ENCODE results near the gene PACSIN1. TPM values are rescaled to one million over a fixed set of nuclear protein-coding genes. Genes with fewer than 3 reads are reported as not detected.

The PACSIN1 gene
- total and polyA plus RNA-seq, 4 donors = 0.03 to 0.17 (median 0.15) TPM

DNA sequence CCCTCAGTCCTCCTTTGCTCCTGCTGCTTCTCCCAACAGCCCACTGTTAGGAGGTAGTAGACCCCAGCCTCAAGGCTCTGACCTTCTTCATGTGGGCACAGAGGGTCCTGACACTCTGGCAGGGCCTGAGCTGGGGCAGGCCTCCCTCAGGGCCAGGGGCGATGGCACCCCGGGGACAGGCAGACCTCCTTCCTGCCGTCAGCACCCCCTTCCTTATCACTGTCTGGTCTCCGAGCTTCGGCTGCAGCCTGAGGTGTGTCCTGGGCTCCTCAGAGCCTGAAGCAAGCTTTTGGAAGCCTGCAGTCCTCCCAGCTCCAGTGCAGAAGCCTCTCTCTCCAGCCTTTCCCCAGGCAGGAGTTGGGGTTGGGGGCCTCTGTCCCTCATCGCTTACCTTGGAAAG is 68.3 kb downstream of the PACSIN1 start:
- no peaks in the 10 kb centered on the region for H3K27me3 ChIP-seq (ENCODE audit: control insufficient read depth in 4 of 4, insufficient read depth in 4 of 4, low read length in 3 of 4)
- peaks cover 5 to 13% (median 9%) of the 10 kb centered on the region in 4 donors for H3K4me1 ChIP-seq (ENCODE audit: control insufficient read depth in 4 of 4, insufficient read depth in 4 of 4, low read length in 3 of 4)
- no peak overlapping the region for H3K4me3 ChIP-seq (ENCODE audit: low read depth in 1 of 3, low read length in 3 of 3)
- H3K9me3 ChIP-seq (ENCODE audit: control insufficient read depth in 4 of 4, low read length in 3 of 4) = no peaks in the 10 kb centered on the region
- no peak overlapping the region for H3K27ac ChIP-seq (ENCODE audit: low read depth in 1 of 2, low read length in 2 of 2)
- no peak for TF ChIP-seq NR2F2 (IDR thresholded peaks at IDR 0.05)
- WGBS = 91% methylated on average over 6 of the region's 6 CpGs
- no peak overlapping the region for H3K9ac ChIP-seq (ENCODE audit: low read depth in 1 of 2, low read length in 2 of 2)
- H3K36me3 ChIP-seq (ENCODE audit: control insufficient read depth in 4 of 4, insufficient read depth in 3 of 4, low read depth in 1 of 4, low read length in 3 of 4) = no peaks in the 10 kb centered on the region
- no peak for DNase-seq (ENCODE audit: low spot score)

DNA sequence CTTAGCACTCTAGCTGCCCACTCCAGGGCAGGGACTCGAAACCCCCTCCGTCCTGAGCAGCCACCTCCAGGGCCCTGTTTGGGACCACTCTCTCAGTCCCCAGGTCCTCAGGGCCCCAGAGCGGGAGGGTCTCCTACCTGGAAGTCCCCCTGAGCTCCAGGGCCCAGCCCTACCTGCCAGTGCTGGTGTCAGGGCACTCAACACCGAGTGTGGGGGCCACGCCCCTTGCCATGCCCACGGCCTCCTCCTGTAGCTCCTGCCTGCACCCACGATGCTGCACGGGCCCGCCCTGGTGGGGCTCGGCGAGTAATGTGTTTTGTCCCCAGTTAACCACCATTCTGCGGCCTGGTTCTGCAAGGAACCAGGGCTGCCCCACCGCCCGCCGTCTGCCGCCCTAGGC is 68.8 kb downstream of the PACSIN1 start:
- Histone ChIP-seq H3K27me3 (ENCODE audit: control insufficient read depth in 4 of 4, insufficient read depth in 4 of 4, low read length in 3 of 4) (no peaks in the 10 kb centered on the region), H3K36me3 (ENCODE audit: control insufficient read depth in 4 of 4, insufficient read depth in 3 of 4, low read depth in 1 of 4, low read length in 3 of 4) (no peaks in the 10 kb centered on the region), H3K4me3 (ENCODE audit: low read depth in 1 of 3, low read length in 3 of 3) (no peak overlapping the region), H3K9ac (ENCODE audit: low read depth in 1 of 2, low read length in 2 of 2) (no peak overlapping the region), H3K4me1 (ENCODE audit: control insufficient read depth in 4 of 4, insufficient read depth in 4 of 4, low read length in 3 of 4) (peaks cover 5 to 9% (median 7%) of the 10 kb centered on the region in 4 donors), H3K9me3 (ENCODE audit: control insufficient read depth in 4 of 4, low read length in 3 of 4) (no peaks in the 10 kb centered on the region), H3K27ac (ENCODE audit: low read depth in 1 of 2, low read length in 2 of 2) (no peak overlapping the region)
- TF ChIP-seq YY1 (IDR thresholded peaks at IDR 0.05) (no peak), HNF4A (conservative IDR thresholded peaks at IDR 0.05) (no peak), SP1 (IDR thresholded peaks at IDR 0.05) (no peak), GABPA (IDR thresholded peaks at IDR 0.05 in 1 of 2, conservative IDR thresholded peaks at IDR 0.05 in 1 of 2) (no peak), FOXA1 (IDR thresholded peaks at IDR 0.05) (no peak), FOXA2 (IDR thresholded peaks at IDR 0.05) (no peak), JUND (IDR thresholded peaks at IDR 0.05) (no peak), RXRA (IDR thresholded peaks at IDR 0.05) (no peak), HNF4G (IDR thresholded peaks at IDR 0.05) (no peak), RAD21 (IDR thresholded peaks at IDR 0.05) (no peak), EGR1 (IDR thresholded peaks at IDR 0.05; ENCODE audit: low read depth in 2 of 2) (no peak), NR2F2 (IDR thresholded peaks at IDR 0.05) (no peak), TAF1 (conservative IDR thresholded peaks at IDR 0.05) (no peak)
- TF ChIP-seq, protein P1, sequence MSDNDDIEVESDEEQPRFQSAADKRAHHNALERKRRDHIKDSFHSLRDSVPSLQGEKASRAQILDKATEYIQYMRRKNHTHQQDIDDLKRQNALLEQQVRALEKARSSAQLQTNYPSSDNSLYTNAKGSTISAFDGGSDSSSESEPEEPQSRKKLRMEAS (IDR thresholded peaks at IDR 0.05) = no peak
- TF ChIP-seq, protein P2, sequence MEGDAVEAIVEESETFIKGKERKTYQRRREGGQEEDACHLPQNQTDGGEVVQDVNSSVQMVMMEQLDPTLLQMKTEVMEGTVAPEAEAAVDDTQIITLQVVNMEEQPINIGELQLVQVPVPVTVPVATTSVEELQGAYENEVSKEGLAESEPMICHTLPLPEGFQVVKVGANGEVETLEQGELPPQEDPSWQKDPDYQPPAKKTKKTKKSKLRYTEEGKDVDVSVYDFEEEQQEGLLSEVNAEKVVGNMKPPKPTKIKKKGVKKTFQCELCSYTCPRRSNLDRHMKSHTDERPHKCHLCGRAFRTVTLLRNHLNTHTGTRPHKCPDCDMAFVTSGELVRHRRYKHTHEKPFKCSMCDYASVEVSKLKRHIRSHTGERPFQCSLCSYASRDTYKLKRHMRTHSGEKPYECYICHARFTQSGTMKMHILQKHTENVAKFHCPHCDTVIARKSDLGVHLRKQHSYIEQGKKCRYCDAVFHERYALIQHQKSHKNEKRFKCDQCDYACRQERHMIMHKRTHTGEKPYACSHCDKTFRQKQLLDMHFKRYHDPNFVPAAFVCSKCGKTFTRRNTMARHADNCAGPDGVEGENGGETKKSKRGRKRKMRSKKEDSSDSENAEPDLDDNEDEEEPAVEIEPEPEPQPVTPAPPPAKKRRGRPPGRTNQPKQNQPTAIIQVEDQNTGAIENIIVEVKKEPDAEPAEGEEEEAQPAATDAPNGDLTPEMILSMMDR (IDR thresholded peaks at IDR 0.05; ENCODE audit: low read depth, low read length, missing input control) = no peak
- TF ChIP-seq, protein P3, sequence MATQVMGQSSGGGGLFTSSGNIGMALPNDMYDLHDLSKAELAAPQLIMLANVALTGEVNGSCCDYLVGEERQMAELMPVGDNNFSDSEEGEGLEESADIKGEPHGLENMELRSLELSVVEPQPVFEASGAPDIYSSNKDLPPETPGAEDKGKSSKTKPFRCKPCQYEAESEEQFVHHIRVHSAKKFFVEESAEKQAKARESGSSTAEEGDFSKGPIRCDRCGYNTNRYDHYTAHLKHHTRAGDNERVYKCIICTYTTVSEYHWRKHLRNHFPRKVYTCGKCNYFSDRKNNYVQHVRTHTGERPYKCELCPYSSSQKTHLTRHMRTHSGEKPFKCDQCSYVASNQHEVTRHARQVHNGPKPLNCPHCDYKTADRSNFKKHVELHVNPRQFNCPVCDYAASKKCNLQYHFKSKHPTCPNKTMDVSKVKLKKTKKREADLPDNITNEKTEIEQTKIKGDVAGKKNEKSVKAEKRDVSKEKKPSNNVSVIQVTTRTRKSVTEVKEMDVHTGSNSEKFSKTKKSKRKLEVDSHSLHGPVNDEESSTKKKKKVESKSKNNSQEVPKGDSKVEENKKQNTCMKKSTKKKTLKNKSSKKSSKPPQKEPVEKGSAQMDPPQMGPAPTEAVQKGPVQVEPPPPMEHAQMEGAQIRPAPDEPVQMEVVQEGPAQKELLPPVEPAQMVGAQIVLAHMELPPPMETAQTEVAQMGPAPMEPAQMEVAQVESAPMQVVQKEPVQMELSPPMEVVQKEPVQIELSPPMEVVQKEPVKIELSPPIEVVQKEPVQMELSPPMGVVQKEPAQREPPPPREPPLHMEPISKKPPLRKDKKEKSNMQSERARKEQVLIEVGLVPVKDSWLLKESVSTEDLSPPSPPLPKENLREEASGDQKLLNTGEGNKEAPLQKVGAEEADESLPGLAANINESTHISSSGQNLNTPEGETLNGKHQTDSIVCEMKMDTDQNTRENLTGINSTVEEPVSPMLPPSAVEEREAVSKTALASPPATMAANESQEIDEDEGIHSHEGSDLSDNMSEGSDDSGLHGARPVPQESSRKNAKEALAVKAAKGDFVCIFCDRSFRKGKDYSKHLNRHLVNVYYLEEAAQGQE (IDR thresholded peaks at IDR 0.05) = no peak
- TF ChIP-seq, protein P4, sequence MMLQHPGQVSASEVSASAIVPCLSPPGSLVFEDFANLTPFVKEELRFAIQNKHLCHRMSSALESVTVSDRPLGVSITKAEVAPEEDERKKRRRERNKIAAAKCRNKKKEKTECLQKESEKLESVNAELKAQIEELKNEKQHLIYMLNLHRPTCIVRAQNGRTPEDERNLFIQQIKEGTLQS (IDR thresholded peaks at IDR 0.05) = no peak
- TF ChIP-seq, protein P5, sequence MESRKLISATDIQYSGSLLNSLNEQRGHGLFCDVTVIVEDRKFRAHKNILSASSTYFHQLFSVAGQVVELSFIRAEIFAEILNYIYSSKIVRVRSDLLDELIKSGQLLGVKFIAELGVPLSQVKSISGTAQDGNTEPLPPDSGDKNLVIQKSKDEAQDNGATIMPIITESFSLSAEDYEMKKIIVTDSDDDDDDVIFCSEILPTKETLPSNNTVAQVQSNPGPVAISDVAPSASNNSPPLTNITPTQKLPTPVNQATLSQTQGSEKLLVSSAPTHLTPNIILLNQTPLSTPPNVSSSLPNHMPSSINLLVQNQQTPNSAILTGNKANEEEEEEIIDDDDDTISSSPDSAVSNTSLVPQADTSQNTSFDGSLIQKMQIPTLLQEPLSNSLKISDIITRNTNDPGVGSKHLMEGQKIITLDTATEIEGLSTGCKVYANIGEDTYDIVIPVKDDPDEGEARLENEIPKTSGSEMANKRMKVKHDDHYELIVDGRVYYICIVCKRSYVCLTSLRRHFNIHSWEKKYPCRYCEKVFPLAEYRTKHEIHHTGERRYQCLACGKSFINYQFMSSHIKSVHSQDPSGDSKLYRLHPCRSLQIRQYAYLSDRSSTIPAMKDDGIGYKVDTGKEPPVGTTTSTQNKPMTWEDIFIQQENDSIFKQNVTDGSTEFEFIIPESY (IDR thresholded peaks at IDR 0.05) = no peak
- DNase-seq (ENCODE audit: low spot score) = no peak
- WGBS = 90% methylated on average over 16 of the region's 16 CpGs
